ENCODE data around the gene KRTAP3-2. TPM values are rescaled to one million over a fixed set of nuclear protein-coding genes. Genes with fewer than 3 reads are reported as not detected.
"Not testable (repeated sequence)": the region's sequence is repeated elsewhere in the genome, so short reads cannot be mapped to it uniquely, and the experiment has no call there.

The KRTAP3-2 gene
- total RNA-seq, 1 donor from 2014 or later, result not detected

DNA sequence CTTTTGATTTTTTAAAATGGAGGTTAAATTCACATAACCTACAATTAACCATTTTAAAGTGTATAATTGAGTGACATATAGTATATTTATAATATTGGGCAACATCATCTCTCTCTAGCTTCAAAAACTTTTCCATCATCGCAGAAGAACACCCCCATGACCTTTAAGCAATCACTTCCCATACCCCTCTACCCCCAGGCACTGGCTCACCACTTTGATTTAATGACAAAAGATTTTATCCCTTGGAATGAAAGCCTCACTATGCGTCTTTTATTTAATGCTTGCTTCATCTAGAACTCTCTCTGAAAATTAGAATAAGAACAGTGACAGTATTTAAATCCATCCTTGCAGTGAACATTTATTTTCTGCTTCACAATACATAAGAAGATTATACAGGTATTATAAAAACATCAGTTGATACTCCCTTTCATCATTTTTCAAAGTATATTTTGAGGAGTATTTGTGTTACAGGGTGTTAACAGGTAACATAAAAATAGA lies 38.2 kb upstream of the KRTAP3-2 start:
- no peaks in the 10 kb centered on the region for H3K27me3 ChIP-seq
- H3K36me3 ChIP-seq, result no peaks in the 10 kb centered on the region
- intact Hi-C loops (cut with DNase I), result no loop called here
- H3K4me1 ChIP-seq, result no peaks in the 10 kb centered on the region
- no peaks in the 10 kb centered on the region for H3K9me3 ChIP-seq
- no peak overlapping the region for H3K4me3 ChIP-seq
- no peak for TF ChIP-seq POLR2A (IDR thresholded peaks at IDR 0.05)
- TF ChIP-seq, protein P1, sequence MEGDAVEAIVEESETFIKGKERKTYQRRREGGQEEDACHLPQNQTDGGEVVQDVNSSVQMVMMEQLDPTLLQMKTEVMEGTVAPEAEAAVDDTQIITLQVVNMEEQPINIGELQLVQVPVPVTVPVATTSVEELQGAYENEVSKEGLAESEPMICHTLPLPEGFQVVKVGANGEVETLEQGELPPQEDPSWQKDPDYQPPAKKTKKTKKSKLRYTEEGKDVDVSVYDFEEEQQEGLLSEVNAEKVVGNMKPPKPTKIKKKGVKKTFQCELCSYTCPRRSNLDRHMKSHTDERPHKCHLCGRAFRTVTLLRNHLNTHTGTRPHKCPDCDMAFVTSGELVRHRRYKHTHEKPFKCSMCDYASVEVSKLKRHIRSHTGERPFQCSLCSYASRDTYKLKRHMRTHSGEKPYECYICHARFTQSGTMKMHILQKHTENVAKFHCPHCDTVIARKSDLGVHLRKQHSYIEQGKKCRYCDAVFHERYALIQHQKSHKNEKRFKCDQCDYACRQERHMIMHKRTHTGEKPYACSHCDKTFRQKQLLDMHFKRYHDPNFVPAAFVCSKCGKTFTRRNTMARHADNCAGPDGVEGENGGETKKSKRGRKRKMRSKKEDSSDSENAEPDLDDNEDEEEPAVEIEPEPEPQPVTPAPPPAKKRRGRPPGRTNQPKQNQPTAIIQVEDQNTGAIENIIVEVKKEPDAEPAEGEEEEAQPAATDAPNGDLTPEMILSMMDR (IDR thresholded peaks at IDR 0.05), result no peak
- TF ChIP-seq POLR2AphosphoS5 (IDR thresholded peaks at IDR 0.05; ENCODE audit: insufficient read depth in 1 of 2, low read depth in 1 of 2), result no peak
- H3K27ac ChIP-seq, result no peak overlapping the region
- no peak for DNase-seq (ENCODE audit: extremely low spot score in 2 of 2)

DNA sequence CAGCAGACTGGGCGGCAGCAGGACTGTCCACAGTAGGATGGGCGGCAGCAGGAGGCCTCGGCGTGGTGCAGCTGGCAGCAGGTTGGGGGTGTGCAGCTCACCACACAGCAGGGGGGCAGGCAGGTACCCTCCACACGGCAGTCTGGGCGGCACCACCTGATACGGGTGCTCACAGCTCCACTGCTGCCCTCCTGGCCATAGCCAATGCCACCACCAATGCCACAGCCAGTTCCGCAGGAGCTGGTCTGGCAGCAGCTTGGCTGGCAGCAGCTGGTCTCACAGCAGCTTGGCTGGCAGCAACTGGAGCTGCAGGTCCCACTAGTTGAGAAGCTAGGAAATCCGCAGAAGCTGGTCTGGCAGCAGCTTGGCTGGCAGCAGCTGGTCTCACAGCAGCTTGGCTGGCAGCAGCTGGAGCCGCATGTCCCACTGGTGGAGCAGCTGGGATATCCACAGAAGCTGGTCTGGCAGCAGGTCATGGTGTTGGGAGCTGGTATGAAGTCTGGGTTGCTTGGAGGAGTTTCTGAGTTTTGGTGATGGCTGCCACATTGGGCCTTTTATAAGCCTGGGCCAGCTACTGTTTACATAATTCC lies 34.7 kb upstream of the KRTAP3-2 start, which contains the start of gene KRTAP1-3:
TSS of gene KRTAP1-3 (minus strand) at position 529 of the 590 bp plus-strand sequence. CDS start at position 476, 53 bp downstream.
- H3K4me1 ChIP-seq; H3K9me3 ChIP-seq; H3K27ac ChIP-seq; DNase-seq (ENCODE audit: extremely low spot score in 2 of 2); H3K36me3 ChIP-seq; H3K27me3 ChIP-seq; intact Hi-C loops (cut with DNase I); H3K4me3 ChIP-seq: not testable (repeated sequence)

DNA sequence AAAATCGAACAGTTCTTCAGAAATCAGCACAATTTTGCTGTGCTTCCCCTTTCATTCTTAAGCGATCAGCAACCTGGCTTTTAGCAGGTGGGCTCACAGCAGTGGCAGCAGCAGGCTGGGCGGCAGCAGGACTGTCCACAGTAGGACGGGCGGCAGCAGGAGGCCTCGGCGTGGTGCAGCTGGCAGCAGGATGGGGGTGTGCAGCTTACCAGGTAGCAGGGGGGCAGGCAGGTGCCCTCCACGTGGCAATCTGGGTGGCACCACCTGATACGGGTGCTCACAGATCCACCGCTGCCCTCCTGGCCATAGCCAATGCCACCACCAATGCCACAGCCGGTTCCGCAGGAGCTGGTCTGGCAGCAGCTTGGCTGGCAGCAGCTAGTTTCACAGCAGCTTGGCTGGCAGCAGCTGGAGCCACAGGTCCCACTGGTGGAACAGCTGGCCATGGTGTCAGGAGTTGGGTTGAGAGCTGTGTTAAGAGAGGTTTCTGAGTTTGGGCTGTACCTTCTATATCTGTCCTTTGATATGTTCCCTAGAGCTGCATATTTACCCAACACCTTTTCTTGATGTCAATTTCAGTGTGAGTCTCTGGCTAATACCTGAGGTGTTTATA lies 30.0 kb upstream of the KRTAP3-2 start, which contains the start of gene KRTAP1-4:
TSS of gene KRTAP1-4 (minus strand) at position 563 of the 613 bp plus-strand sequence. CDS start at position 446, 117 bp downstream.
- H3K36me3 ChIP-seq, result no peaks in the 10 kb centered on the region
- H3K4me3 ChIP-seq, result no peak within 1 kb of the TSS
- intact Hi-C loops (cut with DNase I), result no loop called here

DNA sequence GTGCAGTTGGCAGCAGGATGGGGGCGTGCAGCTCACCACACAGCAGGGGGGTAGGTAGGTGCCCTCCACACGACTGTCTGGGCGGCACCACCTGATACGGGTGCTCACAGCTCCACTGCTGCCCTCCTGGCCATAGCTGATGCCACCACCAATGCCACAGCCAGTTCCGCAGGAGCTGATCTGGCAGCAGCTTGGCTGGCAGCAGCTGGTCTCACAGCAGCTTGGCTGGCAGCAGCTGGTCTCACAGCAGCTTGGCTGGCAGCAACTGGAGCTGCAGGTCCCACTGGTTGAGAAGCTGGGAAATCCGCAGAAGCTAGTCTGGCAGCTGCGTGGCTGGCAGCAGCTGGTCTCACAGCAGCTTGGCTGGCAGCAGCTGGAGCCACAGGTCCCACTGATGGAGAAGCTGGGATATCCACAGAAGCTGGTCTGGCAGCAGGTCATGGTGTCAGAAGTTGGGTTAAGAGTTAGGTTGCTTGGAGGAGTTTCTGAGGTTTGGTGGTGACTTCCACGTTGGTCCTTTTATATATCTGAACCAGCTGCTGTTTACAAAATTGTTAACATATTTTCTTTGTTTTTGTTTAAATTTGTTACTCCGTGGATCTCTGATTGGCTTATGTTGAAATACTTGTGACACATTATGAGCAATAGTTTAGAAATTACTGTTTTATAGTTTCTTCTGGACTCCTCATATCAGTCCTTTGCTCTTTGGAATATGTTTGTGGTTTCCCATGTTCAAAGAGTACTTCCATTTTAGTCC lies 27.2 kb upstream of the KRTAP3-2 start, which contains the start of gene KRTAP1-5:
TSS of gene KRTAP1-5 (minus strand) at position 494 of the 757 bp plus-strand sequence. CDS start at position 441, 53 bp downstream.
- intact Hi-C loops (cut with DNase I), result no loop called here
- DNase-seq (ENCODE audit: extremely low spot score in 2 of 2), result no peak
- H3K9me3 ChIP-seq, result no peaks in the 10 kb centered on the region

More for the DNA sequence above, 30.0 kb upstream of the KRTAP3-2 start, which contains the start of gene KRTAP1-4:
- no peaks in the 10 kb centered on the region for H3K9me3 ChIP-seq
- TF ChIP-seq, protein P1 (IDR thresholded peaks at IDR 0.05), result no peak
- TF ChIP-seq POLR2AphosphoS5 (IDR thresholded peaks at IDR 0.05; ENCODE audit: insufficient read depth in 1 of 2, low read depth in 1 of 2) (no peak), POLR2A (IDR thresholded peaks at IDR 0.05) (no peak)
- no peaks in the 10 kb centered on the region for H3K27me3 ChIP-seq
- H3K27ac ChIP-seq, result no peak within 1 kb of the TSS
- peaks cover 9% of the 10 kb centered on the region for H3K4me1 ChIP-seq
- no peak for DNase-seq (ENCODE audit: extremely low spot score in 2 of 2)

DNA sequence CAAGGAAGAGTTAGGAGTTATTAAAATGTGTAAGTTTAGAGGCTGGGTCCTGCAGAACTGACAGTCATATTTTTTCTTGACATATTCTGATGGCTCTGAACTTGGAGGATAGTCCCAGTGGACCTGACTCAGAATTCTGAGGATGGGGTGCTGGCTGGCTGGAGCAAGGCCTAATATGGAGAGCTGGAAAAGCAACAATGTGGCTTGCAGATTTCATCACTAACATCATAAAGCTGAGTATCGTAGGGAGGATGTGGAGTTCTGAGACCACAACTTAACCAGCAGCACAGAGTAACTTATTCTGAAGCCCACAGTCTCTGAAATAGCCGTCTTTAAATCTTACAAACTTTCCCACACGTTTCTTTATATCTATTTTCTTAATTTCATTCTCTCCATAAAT lies 25.0 kb upstream of the KRTAP3-2 start:
- intact Hi-C loops (cut with DNase I), result no loop called here
- no peaks in the 10 kb centered on the region for H3K27me3 ChIP-seq
- TF ChIP-seq POLR2AphosphoS5 (IDR thresholded peaks at IDR 0.05; ENCODE audit: insufficient read depth in 1 of 2, low read depth in 1 of 2) (no peak), POLR2A (IDR thresholded peaks at IDR 0.05) (no peak)
- TF ChIP-seq, protein P1 (IDR thresholded peaks at IDR 0.05), result no peak

More for the DNA sequence above, 27.2 kb upstream of the KRTAP3-2 start, which contains the start of gene KRTAP1-5:
- H3K36me3 ChIP-seq, result no peaks in the 10 kb centered on the region
- H3K27ac ChIP-seq, result peak within 1 kb of the TSS; percentile 48
- no peak within 1 kb of the TSS for H3K4me3 ChIP-seq
- peak in 1 of 2 donors; percentile 58 for TF ChIP-seq POLR2AphosphoS5 (IDR thresholded peaks at IDR 0.05; ENCODE audit: insufficient read depth in 1 of 2, low read depth in 1 of 2)
- no peak for TF ChIP-seq POLR2A (IDR thresholded peaks at IDR 0.05)
- no peaks in the 10 kb centered on the region for H3K27me3 ChIP-seq
- H3K4me1 ChIP-seq, result peaks cover 9% of the 10 kb centered on the region

More for the DNA sequence above, 25.0 kb upstream of the KRTAP3-2 start:
- Histone ChIP-seq H3K36me3 (no peaks in the 10 kb centered on the region), H3K9me3 (no peaks in the 10 kb centered on the region), H3K4me1 (peaks cover 9% of the 10 kb centered on the region), H3K27ac (no peak overlapping the region), H3K4me3 (no peak overlapping the region)
- DNase-seq (ENCODE audit: extremely low spot score in 2 of 2), result no peak

Data from vagina (tissue), 2 donors.